ENCODE results near the gene SLMAP. TPM values are rescaled to one million over a fixed set of nuclear protein-coding genes. Genes with fewer than 3 reads are reported as not detected.
A peak's percentile ranks its signal among the peaks of the same experiment; 100 is the strongest.

Gene SLMAP
- polyA plus RNA-seq, 2 of the 4 experiments (the other 2 are of a cell fraction), result 15.2 to 33.1 TPM

DNA sequence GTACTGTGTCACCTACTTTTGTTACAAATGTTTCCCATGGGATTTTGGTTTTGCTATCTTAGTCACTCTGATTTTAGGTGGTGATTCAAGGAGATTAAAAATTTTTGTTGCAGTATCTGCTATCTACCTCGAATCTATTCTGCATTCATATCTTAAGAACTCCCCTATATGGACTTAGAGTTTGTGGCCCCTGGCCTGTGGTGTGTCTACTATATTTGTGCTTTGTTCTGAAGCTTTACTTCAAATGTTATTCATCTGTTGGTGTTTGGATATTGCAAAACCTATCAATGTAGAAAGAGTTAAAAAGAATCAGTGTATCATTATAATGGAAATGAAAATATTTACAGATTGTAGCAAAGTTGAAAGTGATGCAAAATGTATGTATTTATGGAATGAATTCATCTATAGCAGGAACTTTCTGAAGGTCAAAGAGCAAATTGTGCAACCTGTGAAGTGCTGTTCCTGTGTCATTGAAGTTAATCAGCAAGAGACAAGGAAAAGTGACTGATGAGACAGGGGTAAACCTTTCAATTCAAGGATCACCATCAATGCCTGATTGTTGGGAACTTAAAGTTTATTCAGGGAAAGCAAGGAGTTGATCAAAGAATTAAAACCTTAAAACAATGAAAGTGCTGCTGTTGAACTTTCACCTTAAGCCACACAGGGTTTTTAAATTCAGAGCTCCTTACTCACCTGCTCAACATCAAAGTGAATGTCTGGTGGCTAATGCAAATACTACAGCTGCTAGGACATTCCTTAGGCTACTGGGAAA is 71.0 kb downstream of the SLMAP start:
- Histone ChIP-seq H3K27ac (no peak overlapping the region; a peak in 1 of 6 replicates), H3K9me3 (no peaks in the 10 kb centered on the region), H3K4me2 (peak overlapping the region; percentile 21; the same call in 1 of the 3 replicates), H3K4me1 (peaks cover 30% of the 10 kb centered on the region), H3K4me3 (no peak overlapping the region)
- TF ChIP-seq CEBPB (IDR thresholded peaks at IDR 0.05), result peak in 1 of 2 experiments; percentile 35; a peak in 1 of 4 replicates
- TF ChIP-seq MAFK (IDR thresholded peaks at IDR 0.05; ENCODE audit: partially characterized antibody), result no peak
- no peak for TF ChIP-seq HDAC2 (IDR thresholded peaks at IDR 0.05)
- no peak for ATAC-seq
- 56% methylated on average over 1 of the region's 1 CpG for WGBS (ENCODE audit: missing lambda C conversion rate)
- FAIRE-seq, result no peak
- CTCF ChIA-PET, result interaction anchor here (0.7 to 2.1 kb wide), 8 partner anchors 8 to 162 kb away, joined by 3 to 8 read pairs (median 3); no protein-coding TSS in a partner anchor
- no peak for DNase-seq (ENCODE audit: low read depth in 1 of 2, low spot score in 1 of 2)
- POLR2A ChIA-PET, result interaction anchor here (0.6 to 1.2 kb wide), 2 partner anchors 154 to 271 kb away, joined by 3 to 7 read pairs; partner anchors contain the start of gene PDE12

DNA sequence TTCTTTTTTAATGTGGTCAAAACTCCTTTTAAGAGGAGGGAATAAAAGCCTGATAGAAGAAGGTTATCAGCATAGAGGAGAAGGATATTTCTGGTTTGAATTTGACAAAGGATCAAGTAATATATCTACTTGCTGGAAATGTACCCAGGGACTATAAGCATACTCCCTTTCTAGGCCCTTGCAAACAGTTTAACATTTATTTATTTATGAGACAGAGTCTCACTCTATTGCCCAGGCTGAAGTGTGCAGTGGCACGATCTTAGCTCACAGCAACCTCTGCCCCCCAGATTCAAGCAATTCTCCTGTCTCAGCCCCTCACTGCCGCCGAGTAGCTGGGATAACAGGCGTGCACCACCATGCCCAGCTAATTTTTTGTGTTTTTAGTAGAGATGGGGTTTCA is 71.6 kb downstream of the SLMAP start:
- H3K9me3 ChIP-seq, result no peaks in the 10 kb centered on the region
- peak overlapping the region; percentile 21; the same call in 1 of the 3 replicates for H3K4me2 ChIP-seq
- ChIA-PET POLR2A (no interaction called here), CTCF (interaction anchor here (1.6 to 2.1 kb wide), 2 partner anchors 22 to 25 kb away, joined by 5 to 8 read pairs; no protein-coding TSS in a partner anchor)
- no peak overlapping the region for H3K4me3 ChIP-seq
- 86% methylated on average over 4 of the region's 4 CpGs for WGBS (ENCODE audit: missing lambda C conversion rate)
- TF ChIP-seq CHD2 (IDR thresholded peaks at IDR 0.05; ENCODE audit: low read length, partially characterized antibody) (no peak), BHLHE40 (IDR thresholded peaks at IDR 0.05; ENCODE audit: low read depth, low read length) (no peak), RARB (CRISPR knock-in tag; IDR thresholded peaks at IDR 0.05) (no peak), NR3C1 (IDR thresholded peaks at IDR 0.05) (no peak), POLR2A (IDR thresholded peaks at IDR 0.05; ENCODE audit: low read length) (no peak), EHMT2 (IDR thresholded peaks at IDR 0.05; ENCODE audit: low read depth) (no peak), MAZ (IDR thresholded peaks at IDR 0.05; ENCODE audit: borderline replicate concordance, low read depth, low read length) (no peak), JUN (IDR thresholded peaks at IDR 0.05) (no peak), HEYL (CRISPR knock-in tag; IDR thresholded peaks at IDR 0.05) (no peak), MYC (IDR thresholded peaks at IDR 0.05; ENCODE audit: borderline replicate concordance, low read length) (no peak), TP53 (CRISPR knock-in tag; IDR thresholded peaks at IDR 0.05) (no peak), JUNB (IDR thresholded peaks at IDR 0.05) (no peak)
- TF ChIP-seq, protein P1, sequence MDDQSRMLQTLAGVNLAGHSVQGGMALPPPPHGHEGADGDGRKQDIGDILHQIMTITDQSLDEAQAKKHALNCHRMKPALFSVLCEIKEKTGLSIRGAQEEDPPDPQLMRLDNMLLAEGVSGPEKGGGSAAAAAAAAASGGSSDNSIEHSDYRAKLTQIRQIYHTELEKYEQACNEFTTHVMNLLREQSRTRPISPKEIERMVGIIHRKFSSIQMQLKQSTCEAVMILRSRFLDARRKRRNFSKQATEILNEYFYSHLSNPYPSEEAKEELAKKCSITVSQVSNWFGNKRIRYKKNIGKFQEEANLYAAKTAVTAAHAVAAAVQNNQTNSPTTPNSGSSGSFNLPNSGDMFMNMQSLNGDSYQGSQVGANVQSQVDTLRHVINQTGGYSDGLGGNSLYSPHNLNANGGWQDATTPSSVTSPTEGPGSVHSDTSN (IDR thresholded peaks at IDR 0.05), result no peak
- TF ChIP-seq, protein P2, sequence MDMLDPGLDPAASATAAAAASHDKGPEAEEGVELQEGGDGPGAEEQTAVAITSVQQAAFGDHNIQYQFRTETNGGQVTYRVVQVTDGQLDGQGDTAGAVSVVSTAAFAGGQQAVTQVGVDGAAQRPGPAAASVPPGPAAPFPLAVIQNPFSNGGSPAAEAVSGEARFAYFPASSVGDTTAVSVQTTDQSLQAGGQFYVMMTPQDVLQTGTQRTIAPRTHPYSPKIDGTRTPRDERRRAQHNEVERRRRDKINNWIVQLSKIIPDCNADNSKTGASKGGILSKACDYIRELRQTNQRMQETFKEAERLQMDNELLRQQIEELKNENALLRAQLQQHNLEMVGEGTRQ (IDR thresholded peaks at IDR 0.05), result no peak
- TF ChIP-seq, protein P3, sequence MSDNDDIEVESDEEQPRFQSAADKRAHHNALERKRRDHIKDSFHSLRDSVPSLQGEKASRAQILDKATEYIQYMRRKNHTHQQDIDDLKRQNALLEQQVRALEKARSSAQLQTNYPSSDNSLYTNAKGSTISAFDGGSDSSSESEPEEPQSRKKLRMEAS (IDR thresholded peaks at IDR 0.05), result no peak
- peak overlapping the region in 1 of 2 experiments; percentile 28; a peak in 1 of 6 replicates for H3K27ac ChIP-seq
- DNase-seq (ENCODE audit: low read depth in 1 of 2, low spot score in 1 of 2), result no peak
- no peak for FAIRE-seq
- peaks cover 26% of the 10 kb centered on the region for H3K4me1 ChIP-seq
- no peak for ATAC-seq

DNA sequence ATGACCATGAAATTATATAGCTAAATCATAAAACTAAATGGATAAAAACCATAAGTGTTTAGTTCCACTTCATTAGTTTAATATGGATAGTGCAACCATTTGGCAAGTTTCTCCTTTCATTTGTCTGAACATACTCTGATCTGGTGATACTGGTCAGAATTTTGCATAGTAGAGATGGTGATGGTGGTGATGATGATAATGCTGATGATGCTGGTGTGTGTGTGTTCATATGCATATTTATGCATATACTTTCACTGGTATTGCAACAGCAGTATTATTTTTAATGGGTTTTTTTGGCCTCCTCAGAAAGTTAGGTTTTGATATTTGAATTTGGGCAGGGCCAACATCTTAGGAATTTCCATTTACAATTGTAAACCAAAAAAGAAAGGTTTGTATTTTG is 76.4 kb downstream of the SLMAP start:
- POLR2A ChIA-PET, result no interaction called here
- TF ChIP-seq CHD4 (IDR thresholded peaks at IDR 0.05; ENCODE audit: borderline replicate concordance) (no peak), RFX5 (IDR thresholded peaks at IDR 0.05) (no peak), ESRRA (IDR thresholded peaks at IDR 0.05; ENCODE audit: borderline replicate concordance, low read length) (no peak), ZNF302 (CRISPR knock-in tag; IDR thresholded peaks at IDR 0.05) (no peak), KDM1A (IDR thresholded peaks at IDR 0.05; ENCODE audit: low read depth) (no peak), FOXS1 (CRISPR knock-in tag; IDR thresholded peaks at IDR 0.05) (no peak), GATA3 (IDR thresholded peaks at IDR 0.05; ENCODE audit: borderline replicate concordance) (no peak), CEBPB (IDR thresholded peaks at IDR 0.05) (no peak), JUNB (IDR thresholded peaks at IDR 0.05) (no peak)
- TF ChIP-seq, protein P4, sequence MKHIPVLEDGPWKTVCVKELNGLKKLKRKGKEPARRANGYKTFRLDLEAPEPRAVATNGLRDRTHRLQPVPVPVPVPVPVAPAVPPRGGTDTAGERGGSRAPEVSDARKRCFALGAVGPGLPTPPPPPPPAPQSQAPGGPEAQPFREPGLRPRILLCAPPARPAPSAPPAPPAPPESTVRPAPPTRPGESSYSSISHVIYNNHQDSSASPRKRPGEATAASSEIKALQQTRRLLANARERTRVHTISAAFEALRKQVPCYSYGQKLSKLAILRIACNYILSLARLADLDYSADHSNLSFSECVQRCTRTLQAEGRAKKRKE (CRISPR knock-in tag; IDR thresholded peaks at IDR 0.05; ENCODE audit: low read depth), result no peak
- ATAC-seq, result no peak
- CTCF ChIA-PET, result interaction anchor here (1.4 to 1.5 kb wide), 2 partner anchors 63 to 653 kb away, joined by 3 to 4 read pairs; no protein-coding TSS in a partner anchor
- Histone ChIP-seq H3K4me1 (peaks cover 5% of the 10 kb centered on the region), H3K27ac (no peak overlapping the region), H3K4me2 (no peak overlapping the region), H3K4me3 (no peak overlapping the region), H3K9me3 (no peaks in the 10 kb centered on the region)
- FAIRE-seq, result no peak
- no peak for DNase-seq (ENCODE audit: low read depth in 1 of 2, low spot score in 1 of 2)
